OCI-LY1 (cell line): ENCODE results near the gene NUAK1.

Source experiments
- H2AFZ ChIP-seq: fragments of 200-600 bp; sonication (generic), shearing (Covaris generic); 2 replicates; pipeline ENCODE4 v1.6.0; 2014; ENCODE audit warnings: antibody characterized with exemption, mild to moderate bottlenecking, low read length
- H3F3A ChIP-seq: fragments of 200-600 bp; sonication (generic), shearing (Covaris generic); 2 replicates; pipeline ENCODE4 v1.6.0; 2014; ENCODE audit warnings: mild to moderate bottlenecking, antibody characterized with exemption, low read length, moderate library complexity; ENCODE audit not compliant: insufficient read depth
- H3K27ac ChIP-seq: fragments of 200-600 bp; sonication (generic); 2 replicates; pipeline ENCODE4 v1.5.1; 2014; ENCODE audit warnings: low read length, mixed run types, mild to moderate bottlenecking, low read depth; ENCODE audit not compliant: poor library complexity, severe bottlenecking
- H3K27me3 ChIP-seq: fragments of 200-600 bp; sonication (generic); 2 replicates; pipeline ENCODE4 v1.6.0; 2014; ENCODE audit warnings: antibody characterized with exemption, mild to moderate bottlenecking, low read length, moderate library complexity; ENCODE audit not compliant: insufficient read depth
- H3K36me3 ChIP-seq: fragments of 200-600 bp; sonication (generic); 2 replicates; pipeline ENCODE4 v1.6.1; 2014; ENCODE audit warnings: mild to moderate bottlenecking, antibody characterized with exemption, low read length, moderate library complexity, mixed read lengths; ENCODE audit not compliant: insufficient read depth
- H3K4me1 ChIP-seq: fragments of 200-600 bp; sonication (generic); 2 replicates; pipeline ENCODE4 v1.5.1; 2014; ENCODE audit warnings: mild to moderate bottlenecking, low read length, moderate library complexity; ENCODE audit not compliant: insufficient read depth, severe bottlenecking
- H3K4me2 ChIP-seq: fragments of 200-600 bp; sonication (generic), shearing (Covaris generic); 2 replicates; pipeline ENCODE4 v1.6.1; 2014; ENCODE audit warnings: low read length
- H3K4me3 ChIP-seq: fragments of 200-600 bp; sonication (generic); 2 replicates; pipeline ENCODE4 v1.5.1; 2014; ENCODE audit warnings: low read length, low read depth, mild to moderate bottlenecking, mixed read lengths; ENCODE audit not compliant: poor library complexity, severe bottlenecking
- H3K79me2 ChIP-seq: fragments of 200-600 bp; shearing (Covaris generic); 2 replicates; pipeline ENCODE4 v1.6.1; 2016; ENCODE audit warnings: mixed run types, low read length, mixed read lengths; ENCODE audit not compliant: insufficient read depth
- H3K9ac ChIP-seq: fragments of 200-600 bp; sonication (generic), shearing (Covaris generic); 2 replicates; pipeline ENCODE4 v1.6.1; 2014; ENCODE audit warnings: mild to moderate bottlenecking, low read length, mixed read lengths
- H3K9me2 ChIP-seq: fragments of 200-600 bp; sonication (generic), shearing (Covaris generic); 2 replicates; pipeline ENCODE4 v1.6.1; 2014; ENCODE audit warnings: low read depth, mild to moderate bottlenecking, low read length, mixed read lengths
- H3K9me3 ChIP-seq: fragments of 200-600 bp; shearing (Covaris generic); 2 replicates; pipeline ENCODE4 v1.6.1; 2014; ENCODE audit warnings: low read length, mixed read lengths
- H4K20me1 ChIP-seq: fragments of 200-600 bp; sonication (generic), shearing (Covaris generic); 2 replicates; pipeline ENCODE4 v1.6.0; 2016; ENCODE audit warnings: mild to moderate bottlenecking, low read length; ENCODE audit not compliant: insufficient read depth
- EZH2 ChIP-seq: fragments of 200-600 bp; sonication (generic), shearing (Covaris generic); IDR thresholded peaks from 2 replicates; pipeline ENCODE4 v1.8.0; 2017; ENCODE audit warnings: borderline replicate concordance, mixed run types, mild to moderate bottlenecking, antibody characterized with exemption, low read length, moderate library complexity, mixed read lengths
- TF ChIP-seq, protein P1 (sequence below): fragments of 200-600 bp; sonication (generic), shearing (Covaris generic); IDR thresholded peaks from 2 replicates; pipeline ENCODE4 v1.5.1; 2017; ENCODE audit warnings: mild to moderate bottlenecking, antibody characterized with exemption, low read length, moderate library complexity, mixed read lengths

NUAK1 gene

GRCh38 chr12:106160915-106161314, 22.2 kb upstream of the NUAK1 start:
- H3K9ac ChIP-seq, result no peak overlapping the region
- H3K36me3 ChIP-seq, result no peaks in the 10 kb centered on the region
- H3K4me3 ChIP-seq, result no peak overlapping the region

DNA sequence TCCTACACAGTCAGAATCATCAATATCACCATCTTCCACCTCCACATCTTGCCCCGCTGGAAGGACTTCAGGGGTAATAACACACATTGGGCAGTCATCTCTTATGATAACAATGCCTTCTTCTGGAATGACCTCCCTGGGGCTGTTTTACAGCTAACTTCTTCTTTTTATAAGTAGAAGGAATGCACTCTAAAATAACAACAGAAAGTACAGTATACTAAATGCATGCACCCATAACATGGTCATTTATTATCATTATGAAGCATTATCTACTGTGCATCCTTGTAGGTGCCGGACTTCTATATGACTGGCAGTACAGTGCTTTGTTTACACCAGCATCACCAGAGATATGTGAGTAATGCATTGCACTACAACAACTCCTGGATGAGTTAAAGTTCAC, 19.0 kb upstream of the NUAK1 start:
- Histone ChIP-seq H3K27ac (no peak overlapping the region), H2AFZ (no peak overlapping the region), H3K79me2 (no peaks in the 10 kb centered on the region), H4K20me1 (no peaks in the 10 kb centered on the region), H3K9me3 (no peaks in the 10 kb centered on the region), H3K36me3 (no peaks in the 10 kb centered on the region), H3F3A (no peaks in the 10 kb centered on the region), H3K4me1 (no peaks in the 10 kb centered on the region), H3K9ac (no peak overlapping the region), H3K9me2 (no peaks in the 10 kb centered on the region), H3K4me3 (no peak overlapping the region), H3K4me2 (no peak overlapping the region), H3K27me3 (no peaks in the 10 kb centered on the region)
- TF ChIP-seq EZH2, result no peak
- TF ChIP-seq, protein P1, sequence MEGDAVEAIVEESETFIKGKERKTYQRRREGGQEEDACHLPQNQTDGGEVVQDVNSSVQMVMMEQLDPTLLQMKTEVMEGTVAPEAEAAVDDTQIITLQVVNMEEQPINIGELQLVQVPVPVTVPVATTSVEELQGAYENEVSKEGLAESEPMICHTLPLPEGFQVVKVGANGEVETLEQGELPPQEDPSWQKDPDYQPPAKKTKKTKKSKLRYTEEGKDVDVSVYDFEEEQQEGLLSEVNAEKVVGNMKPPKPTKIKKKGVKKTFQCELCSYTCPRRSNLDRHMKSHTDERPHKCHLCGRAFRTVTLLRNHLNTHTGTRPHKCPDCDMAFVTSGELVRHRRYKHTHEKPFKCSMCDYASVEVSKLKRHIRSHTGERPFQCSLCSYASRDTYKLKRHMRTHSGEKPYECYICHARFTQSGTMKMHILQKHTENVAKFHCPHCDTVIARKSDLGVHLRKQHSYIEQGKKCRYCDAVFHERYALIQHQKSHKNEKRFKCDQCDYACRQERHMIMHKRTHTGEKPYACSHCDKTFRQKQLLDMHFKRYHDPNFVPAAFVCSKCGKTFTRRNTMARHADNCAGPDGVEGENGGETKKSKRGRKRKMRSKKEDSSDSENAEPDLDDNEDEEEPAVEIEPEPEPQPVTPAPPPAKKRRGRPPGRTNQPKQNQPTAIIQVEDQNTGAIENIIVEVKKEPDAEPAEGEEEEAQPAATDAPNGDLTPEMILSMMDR, result no peak

More at GRCh38 chr12:106160915-106161314, 22.2 kb upstream of the NUAK1 start:
- no peaks in the 10 kb centered on the region for H3F3A ChIP-seq
- no peaks in the 10 kb centered on the region for H3K79me2 ChIP-seq
- no peaks in the 10 kb centered on the region for H3K9me2 ChIP-seq
- H3K4me2 ChIP-seq, result no peak overlapping the region
- H3K27me3 ChIP-seq, result no peaks in the 10 kb centered on the region
- no peak overlapping the region for H2AFZ ChIP-seq
- H3K9me3 ChIP-seq, result no peaks in the 10 kb centered on the region
- H3K27ac ChIP-seq, result no peak overlapping the region
- TF ChIP-seq EZH2, result no peak
- TF ChIP-seq, protein P1, result no peak
- no peaks in the 10 kb centered on the region for H3K4me1 ChIP-seq
- H4K20me1 ChIP-seq, result no peaks in the 10 kb centered on the region

DNA sequence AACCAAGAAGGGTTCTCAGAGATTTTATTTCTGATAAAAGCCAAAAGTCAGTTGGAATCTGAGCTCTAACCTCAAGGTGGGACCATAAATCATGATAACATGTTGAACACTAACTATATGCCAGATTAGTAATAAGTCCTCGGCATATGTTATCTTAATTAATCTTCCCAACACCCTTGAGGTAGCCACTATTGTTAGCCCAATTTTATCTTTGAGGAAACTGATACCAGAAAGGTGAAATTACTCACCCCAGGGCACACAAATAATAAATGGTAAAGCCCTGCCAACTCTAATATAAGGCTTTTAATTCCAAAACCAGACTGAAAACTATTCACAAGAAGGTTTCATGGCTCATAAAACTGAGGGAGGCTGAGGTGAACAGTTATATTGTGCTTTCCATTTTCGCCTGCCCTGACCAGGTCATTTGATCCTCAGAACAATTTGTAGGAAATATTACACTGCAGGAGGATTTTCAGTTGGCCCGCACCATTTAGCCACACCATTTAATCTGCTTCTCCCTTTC, 16.1 kb upstream of the NUAK1 start:
- Histone ChIP-seq H4K20me1 (no peaks in the 10 kb centered on the region), H2AFZ (no peak overlapping the region), H3K9me3 (no peaks in the 10 kb centered on the region), H3K36me3 (no peaks in the 10 kb centered on the region), H3K9me2 (no peaks in the 10 kb centered on the region), H3F3A (no peaks in the 10 kb centered on the region), H3K4me2 (no peak overlapping the region), H3K9ac (no peak overlapping the region), H3K27me3 (no peaks in the 10 kb centered on the region), H3K4me3 (no peak overlapping the region), H3K79me2 (no peaks in the 10 kb centered on the region), H3K27ac (no peak overlapping the region), H3K4me1 (no peaks in the 10 kb centered on the region)
- no peak for TF ChIP-seq EZH2
- TF ChIP-seq, protein P1, result no peak
